GM12878 (cell line): ENCODE data around the gene TMEM17. TPM values are rescaled to one million over a fixed set of nuclear protein-coding genes. Genes with fewer than 3 reads are reported as not detected.

Source experiments
- BMI1 ChIP-seq: fragments of 450-650 bp; IDR thresholded peaks from 2 replicates; pipeline ENCODE4 v1.6.1; 2016; ENCODE audit warnings: mild to moderate bottlenecking, moderate library complexity, borderline replicate concordance
- CBX3 ChIP-seq: fragments of 200-600 bp; sonication (generic); IDR thresholded peaks from 2 replicates; pipeline ENCODE4 v1.6.1; 2016; ENCODE audit warnings: low read depth, borderline replicate concordance
- NR2F1 ChIP-seq: fragments of 450-650 bp; conservative IDR thresholded peaks from 2 replicates; pipeline ENCODE4 v1.6.1; 2017; ENCODE audit warnings: mild to moderate bottlenecking
- POLR2AphosphoS5 ChIP-seq: IDR thresholded peaks from 2 replicates; pipeline ENCODE4 v1.6.1; 2011; ENCODE audit warnings: mild to moderate bottlenecking, low read length, inconsistent platforms
- RAD21 ChIP-seq: IDR thresholded peaks from 2 replicates; pipeline ENCODE4 v1.6.1; 2011; ENCODE audit warnings: mild to moderate bottlenecking, low read depth, low read length, moderate library complexity; ENCODE audit not compliant: insufficient read depth
- RB1 ChIP-seq: fragments of 450-650 bp; formaldehyde crosslinking; IDR thresholded peaks from 2 replicates; pipeline ENCODE4 v1.6.1; 2017; ENCODE audit warnings: mild to moderate bottlenecking, borderline replicate concordance
- RELA ChIP-seq: fragments of 450-650 bp; IDR thresholded peaks from 2 replicates; pipeline ENCODE4 v1.8.0; 2014; ENCODE audit warnings: borderline replicate concordance; ENCODE audit not compliant: partially characterized antibody
- SMARCA5 ChIP-seq: fragments of 450-650 bp; IDR thresholded peaks from 2 replicates; pipeline ENCODE4 v1.6.1; 2017; ENCODE audit warnings: mild to moderate bottlenecking
- TCF12 ChIP-seq: IDR thresholded peaks from 2 replicates; pipeline ENCODE4 v1.6.1; 2011; ENCODE audit warnings: low read depth, mild to moderate bottlenecking, low read length
- TCF3 ChIP-seq: IDR thresholded peaks from 2 replicates; pipeline ENCODE4 v1.6.1; 2012; ENCODE audit warnings: low read depth, mild to moderate bottlenecking, low read length, borderline replicate concordance; ENCODE audit not compliant: insufficient read depth
- TCF7 ChIP-seq: IDR thresholded peaks from 2 replicates; pipeline ENCODE4 v1.6.1; 2014; ENCODE audit warnings: antibody characterized with exemption, borderline replicate concordance
- YY1 ChIP-seq: IDR thresholded peaks from 2 replicates; pipeline ENCODE4 v1.6.1; 2011; ENCODE audit warnings: low read depth, mild to moderate bottlenecking, low read length
- polyA plus RNA-seq, 11 experiments: library from polyadenylated mRNA; depleted of rRNA in 4 of 11; unstranded in 6 of 11; stranded (reverse) in 5 of 11; fragments of >200 nt; fragmentation: Nextera tagmentation in 4 of 11; fragmentation: Illumina TruSeq in 1 of 11; extraction: Ambion mirVana in 4 of 11; extraction: Trizol in 1 of 11; gene quantifications; 1 replicate in 1 of 11; 2 replicates in 10 of 11; pipeline versions ENCODE4 v1.2.1 to v1.2.3, GENCODE V29; 2011 to 2016; ENCODE audit warnings: inconsistent platforms in 2 of 11, missing spikeins in 2 of 11, low read depth in 1 of 11
- total RNA-seq, 4 experiments: library from RNA; depleted of rRNA in 3 of 4; stranded (reverse); fragments of >200 nt in 3 of 4; fragmentation: Illumina TruSeq in 1 of 4; extraction: Trizol in 1 of 4; gene quantifications; 2 replicates each; pipeline versions ENCODE4 v1.2.1 to v1.2.3, GENCODE V29; 2013 to 2021
- TF ChIP-seq, protein P1 (sequence below): fragments of 450-650 bp; IDR thresholded peaks from 2 replicates; pipeline ENCODE4 v1.6.1; 2016; ENCODE audit warnings: mild to moderate bottlenecking
- TF ChIP-seq, protein P2 (sequence below): fragments of 450-650 bp; IDR thresholded peaks from 2 replicates; pipeline ENCODE4 v1.6.1; 2018; ENCODE audit warnings: mild to moderate bottlenecking, low read depth, moderate library complexity; ENCODE audit not compliant: partially characterized antibody
- TF ChIP-seq, protein P3 (sequence below): fragments of 450-650 bp; IDR thresholded peaks from 2 replicates; pipeline ENCODE4 v1.6.1; 2017; ENCODE audit warnings: borderline replicate concordance
- TF ChIP-seq, protein P4 (sequence below): fragments of 450-650 bp; IDR thresholded peaks from 2 replicates; pipeline ENCODE4 v1.6.1; 2017; ENCODE audit warnings: antibody characterized with exemption, mild to moderate bottlenecking, moderate library complexity
- TF ChIP-seq, protein P5 (sequence below): IDR thresholded peaks from 2 replicates; pipeline ENCODE4 v1.6.1; 2012; ENCODE audit warnings: mild to moderate bottlenecking, low read depth, low read length

The TMEM17 gene
- total and polyA plus RNA-seq, 10 of the 15 experiments (the other 5 are each of a cell fraction or from before 2014, with no cell fraction given), result 0.87 to 2.6 (median 1.4) TPM

DNA sequence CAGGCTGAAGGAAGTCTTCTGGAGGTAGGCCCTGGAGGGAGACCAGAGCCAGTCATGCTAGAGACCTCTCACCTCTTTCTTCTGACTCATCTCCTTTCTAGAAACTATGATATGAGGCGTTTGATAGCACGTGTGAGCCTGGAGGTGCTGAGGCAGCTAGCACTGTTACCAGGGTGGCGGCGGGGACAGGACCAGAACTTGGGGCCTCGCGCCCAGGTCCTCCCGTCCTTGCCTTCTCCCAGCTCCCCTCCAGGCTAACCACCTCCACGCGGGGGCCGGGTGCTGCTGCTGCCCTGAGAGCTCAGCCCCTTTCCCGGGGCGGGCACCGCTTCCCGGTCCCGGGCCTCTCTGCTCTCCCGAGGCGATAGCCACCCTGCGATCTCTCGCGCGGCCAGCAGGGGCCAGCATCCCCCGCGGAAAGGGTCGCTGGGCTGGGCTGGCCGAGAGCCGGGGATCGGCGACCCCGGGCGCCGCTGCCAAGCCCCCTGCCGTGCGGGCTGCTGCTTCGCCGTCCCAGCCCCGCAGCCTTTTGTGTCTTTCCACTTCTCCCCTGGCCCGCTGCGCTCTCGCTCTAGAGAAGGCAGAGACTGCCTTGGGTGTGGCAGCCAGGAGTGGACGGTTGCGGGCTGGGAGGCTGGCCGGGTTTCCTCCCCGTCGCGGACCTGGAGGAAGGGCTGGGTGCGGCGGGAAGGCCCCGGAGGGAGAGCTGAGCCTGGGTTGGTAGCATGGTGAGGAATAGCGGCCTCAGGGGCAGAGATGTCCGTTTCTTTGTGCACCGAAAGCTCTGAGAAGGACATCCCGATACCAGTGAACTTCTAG lies 49.1 kb downstream of the TMEM17 start (continued):
- TF ChIP-seq, protein P1, sequence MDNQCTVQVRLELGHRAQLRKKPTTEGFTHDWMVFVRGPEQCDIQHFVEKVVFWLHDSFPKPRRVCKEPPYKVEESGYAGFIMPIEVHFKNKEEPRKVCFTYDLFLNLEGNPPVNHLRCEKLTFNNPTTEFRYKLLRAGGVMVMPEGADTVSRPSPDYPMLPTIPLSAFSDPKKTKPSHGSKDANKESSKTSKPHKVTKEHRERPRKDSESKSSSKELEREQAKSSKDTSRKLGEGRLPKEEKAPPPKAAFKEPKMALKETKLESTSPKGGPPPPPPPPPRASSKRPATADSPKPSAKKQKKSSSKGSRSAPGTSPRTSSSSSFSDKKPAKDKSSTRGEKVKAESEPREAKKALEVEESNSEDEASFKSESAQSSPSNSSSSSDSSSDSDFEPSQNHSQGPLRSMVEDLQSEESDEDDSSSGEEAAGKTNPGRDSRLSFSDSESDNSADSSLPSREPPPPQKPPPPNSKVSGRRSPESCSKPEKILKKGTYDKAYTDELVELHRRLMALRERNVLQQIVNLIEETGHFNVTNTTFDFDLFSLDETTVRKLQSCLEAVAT, result peak; percentile 42; the same call in 1 of the 2 replicates
- TF ChIP-seq SMARCA5, result peak; percentile 89
- TF ChIP-seq, protein P2, sequence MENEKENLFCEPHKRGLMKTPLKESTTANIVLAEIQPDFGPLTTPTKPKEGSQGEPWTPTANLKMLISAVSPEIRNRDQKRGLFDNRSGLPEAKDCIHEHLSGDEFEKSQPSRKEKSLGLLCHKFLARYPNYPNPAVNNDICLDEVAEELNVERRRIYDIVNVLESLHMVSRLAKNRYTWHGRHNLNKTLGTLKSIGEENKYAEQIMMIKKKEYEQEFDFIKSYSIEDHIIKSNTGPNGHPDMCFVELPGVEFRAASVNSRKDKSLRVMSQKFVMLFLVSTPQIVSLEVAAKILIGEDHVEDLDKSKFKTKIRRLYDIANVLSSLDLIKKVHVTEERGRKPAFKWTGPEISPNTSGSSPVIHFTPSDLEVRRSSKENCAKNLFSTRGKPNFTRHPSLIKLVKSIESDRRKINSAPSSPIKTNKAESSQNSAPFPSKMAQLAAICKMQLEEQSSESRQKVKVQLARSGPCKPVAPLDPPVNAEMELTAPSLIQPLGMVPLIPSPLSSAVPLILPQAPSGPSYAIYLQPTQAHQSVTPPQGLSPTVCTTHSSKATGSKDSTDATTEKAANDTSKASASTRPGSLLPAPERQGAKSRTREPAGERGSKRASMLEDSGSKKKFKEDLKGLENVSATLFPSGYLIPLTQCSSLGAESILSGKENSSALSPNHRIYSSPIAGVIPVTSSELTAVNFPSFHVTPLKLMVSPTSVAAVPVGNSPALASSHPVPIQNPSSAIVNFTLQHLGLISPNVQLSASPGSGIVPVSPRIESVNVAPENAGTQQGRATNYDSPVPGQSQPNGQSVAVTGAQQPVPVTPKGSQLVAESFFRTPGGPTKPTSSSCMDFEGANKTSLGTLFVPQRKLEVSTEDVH, result no peak
- TF ChIP-seq, protein P3, sequence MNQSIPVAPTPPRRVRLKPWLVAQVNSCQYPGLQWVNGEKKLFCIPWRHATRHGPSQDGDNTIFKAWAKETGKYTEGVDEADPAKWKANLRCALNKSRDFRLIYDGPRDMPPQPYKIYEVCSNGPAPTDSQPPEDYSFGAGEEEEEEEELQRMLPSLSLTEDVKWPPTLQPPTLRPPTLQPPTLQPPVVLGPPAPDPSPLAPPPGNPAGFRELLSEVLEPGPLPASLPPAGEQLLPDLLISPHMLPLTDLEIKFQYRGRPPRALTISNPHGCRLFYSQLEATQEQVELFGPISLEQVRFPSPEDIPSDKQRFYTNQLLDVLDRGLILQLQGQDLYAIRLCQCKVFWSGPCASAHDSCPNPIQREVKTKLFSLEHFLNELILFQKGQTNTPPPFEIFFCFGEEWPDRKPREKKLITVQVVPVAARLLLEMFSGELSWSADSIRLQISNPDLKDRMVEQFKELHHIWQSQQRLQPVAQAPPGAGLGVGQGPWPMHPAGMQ, result no peak
- 0 out of 2 replicates have a peak, but pooled peaks have one; percentile 42 for TF ChIP-seq YY1
- TF ChIP-seq CBX3, result no peak
- no peak for TF ChIP-seq TCF12
- TF ChIP-seq NR2F1, result peak; percentile 52; the same call in 1 of the 2 replicates
- TF ChIP-seq TCF3, result no peak
- TF ChIP-seq, protein P4, sequence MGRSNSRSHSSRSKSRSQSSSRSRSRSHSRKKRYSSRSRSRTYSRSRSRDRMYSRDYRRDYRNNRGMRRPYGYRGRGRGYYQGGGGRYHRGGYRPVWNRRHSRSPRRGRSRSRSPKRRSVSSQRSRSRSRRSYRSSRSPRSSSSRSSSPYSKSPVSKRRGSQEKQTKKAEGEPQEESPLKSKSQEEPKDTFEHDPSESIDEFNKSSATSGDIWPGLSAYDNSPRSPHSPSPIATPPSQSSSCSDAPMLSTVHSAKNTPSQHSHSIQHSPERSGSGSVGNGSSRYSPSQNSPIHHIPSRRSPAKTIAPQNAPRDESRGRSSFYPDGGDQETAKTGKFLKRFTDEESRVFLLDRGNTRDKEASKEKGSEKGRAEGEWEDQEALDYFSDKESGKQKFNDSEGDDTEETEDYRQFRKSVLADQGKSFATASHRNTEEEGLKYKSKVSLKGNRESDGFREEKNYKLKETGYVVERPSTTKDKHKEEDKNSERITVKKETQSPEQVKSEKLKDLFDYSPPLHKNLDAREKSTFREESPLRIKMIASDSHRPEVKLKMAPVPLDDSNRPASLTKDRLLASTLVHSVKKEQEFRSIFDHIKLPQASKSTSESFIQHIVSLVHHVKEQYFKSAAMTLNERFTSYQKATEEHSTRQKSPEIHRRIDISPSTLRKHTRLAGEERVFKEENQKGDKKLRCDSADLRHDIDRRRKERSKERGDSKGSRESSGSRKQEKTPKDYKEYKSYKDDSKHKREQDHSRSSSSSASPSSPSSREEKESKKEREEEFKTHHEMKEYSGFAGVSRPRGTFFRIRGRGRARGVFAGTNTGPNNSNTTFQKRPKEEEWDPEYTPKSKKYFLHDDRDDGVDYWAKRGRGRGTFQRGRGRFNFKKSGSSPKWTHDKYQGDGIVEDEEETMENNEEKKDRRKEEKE, result 0 out of 2 replicates have a peak, but pooled peaks have one; percentile 17
- TF ChIP-seq TCF7, result no peak
- peak; percentile 85 for TF ChIP-seq RB1
- peak; percentile 93 for TF ChIP-seq RAD21
- TF ChIP-seq BMI1, result no peak
- TF ChIP-seq, protein P5, sequence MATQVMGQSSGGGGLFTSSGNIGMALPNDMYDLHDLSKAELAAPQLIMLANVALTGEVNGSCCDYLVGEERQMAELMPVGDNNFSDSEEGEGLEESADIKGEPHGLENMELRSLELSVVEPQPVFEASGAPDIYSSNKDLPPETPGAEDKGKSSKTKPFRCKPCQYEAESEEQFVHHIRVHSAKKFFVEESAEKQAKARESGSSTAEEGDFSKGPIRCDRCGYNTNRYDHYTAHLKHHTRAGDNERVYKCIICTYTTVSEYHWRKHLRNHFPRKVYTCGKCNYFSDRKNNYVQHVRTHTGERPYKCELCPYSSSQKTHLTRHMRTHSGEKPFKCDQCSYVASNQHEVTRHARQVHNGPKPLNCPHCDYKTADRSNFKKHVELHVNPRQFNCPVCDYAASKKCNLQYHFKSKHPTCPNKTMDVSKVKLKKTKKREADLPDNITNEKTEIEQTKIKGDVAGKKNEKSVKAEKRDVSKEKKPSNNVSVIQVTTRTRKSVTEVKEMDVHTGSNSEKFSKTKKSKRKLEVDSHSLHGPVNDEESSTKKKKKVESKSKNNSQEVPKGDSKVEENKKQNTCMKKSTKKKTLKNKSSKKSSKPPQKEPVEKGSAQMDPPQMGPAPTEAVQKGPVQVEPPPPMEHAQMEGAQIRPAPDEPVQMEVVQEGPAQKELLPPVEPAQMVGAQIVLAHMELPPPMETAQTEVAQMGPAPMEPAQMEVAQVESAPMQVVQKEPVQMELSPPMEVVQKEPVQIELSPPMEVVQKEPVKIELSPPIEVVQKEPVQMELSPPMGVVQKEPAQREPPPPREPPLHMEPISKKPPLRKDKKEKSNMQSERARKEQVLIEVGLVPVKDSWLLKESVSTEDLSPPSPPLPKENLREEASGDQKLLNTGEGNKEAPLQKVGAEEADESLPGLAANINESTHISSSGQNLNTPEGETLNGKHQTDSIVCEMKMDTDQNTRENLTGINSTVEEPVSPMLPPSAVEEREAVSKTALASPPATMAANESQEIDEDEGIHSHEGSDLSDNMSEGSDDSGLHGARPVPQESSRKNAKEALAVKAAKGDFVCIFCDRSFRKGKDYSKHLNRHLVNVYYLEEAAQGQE, result no peak
- TF ChIP-seq POLR2AphosphoS5, result no peak
- TF ChIP-seq RELA, result no peak
